Smooth muscle cell of bladder (primary cell): ENCODE data around the gene CALR. TPM values are rescaled to one million over a fixed set of nuclear protein-coding genes. Genes with fewer than 3 reads are reported as not detected.

Experiments
- total RNA-seq: library from RNA; depleted of rRNA; stranded (reverse); fragments of >200 nt; gene quantifications from 2 replicates; pipeline ENCODE4 v1.2.3, GENCODE V29; 2014

CALR gene
- total RNA-seq, result 2,199 and 2,490 TPM in 2 replicates

DNA sequence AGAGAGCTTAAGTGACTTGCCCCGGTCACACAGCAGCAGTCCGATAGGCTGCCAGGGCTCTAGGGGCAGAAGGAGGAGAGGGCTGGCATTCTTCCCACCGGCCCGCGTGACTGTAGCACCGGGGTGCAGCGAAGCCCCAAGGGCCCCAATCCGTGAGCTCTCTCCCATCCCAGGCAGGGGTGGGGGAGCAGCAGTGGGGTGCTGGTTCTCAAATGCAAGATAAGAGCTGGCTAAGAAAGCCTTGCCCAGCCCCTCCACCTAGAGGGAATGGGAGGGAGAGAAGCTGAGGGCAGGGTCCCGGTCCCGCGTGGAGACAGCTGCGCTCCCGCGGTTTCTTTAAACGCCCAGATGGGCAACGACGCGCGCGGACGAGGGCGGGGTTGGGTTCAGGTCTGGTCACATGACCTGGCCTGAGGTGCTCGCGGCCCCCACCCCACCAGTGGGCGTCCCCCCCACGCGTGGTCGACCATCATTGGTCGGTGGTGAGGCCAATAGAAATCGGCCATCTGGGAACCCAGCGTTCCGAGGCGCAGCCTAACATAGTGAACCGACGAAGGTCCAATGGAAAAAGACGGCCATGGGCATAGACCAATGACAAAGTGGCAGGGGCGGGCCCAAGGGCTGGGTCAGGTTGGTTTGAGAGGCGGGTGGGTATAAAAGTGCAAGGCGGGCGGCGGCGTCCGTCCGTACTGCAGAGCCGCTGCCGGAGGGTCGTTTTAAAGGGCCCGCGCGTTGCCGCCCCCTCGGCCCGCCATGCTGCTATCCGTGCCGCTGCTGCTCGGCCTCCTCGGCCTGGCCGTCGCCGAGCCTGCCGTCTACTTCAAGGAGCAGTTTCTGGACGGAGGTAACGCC lies at the start of gene CALR:
Gene CALR (plus strand): TSS at position 683 of the 852 bp plus-strand sequence. CDS start 71 bp downstream, at position 754.

DNA sequence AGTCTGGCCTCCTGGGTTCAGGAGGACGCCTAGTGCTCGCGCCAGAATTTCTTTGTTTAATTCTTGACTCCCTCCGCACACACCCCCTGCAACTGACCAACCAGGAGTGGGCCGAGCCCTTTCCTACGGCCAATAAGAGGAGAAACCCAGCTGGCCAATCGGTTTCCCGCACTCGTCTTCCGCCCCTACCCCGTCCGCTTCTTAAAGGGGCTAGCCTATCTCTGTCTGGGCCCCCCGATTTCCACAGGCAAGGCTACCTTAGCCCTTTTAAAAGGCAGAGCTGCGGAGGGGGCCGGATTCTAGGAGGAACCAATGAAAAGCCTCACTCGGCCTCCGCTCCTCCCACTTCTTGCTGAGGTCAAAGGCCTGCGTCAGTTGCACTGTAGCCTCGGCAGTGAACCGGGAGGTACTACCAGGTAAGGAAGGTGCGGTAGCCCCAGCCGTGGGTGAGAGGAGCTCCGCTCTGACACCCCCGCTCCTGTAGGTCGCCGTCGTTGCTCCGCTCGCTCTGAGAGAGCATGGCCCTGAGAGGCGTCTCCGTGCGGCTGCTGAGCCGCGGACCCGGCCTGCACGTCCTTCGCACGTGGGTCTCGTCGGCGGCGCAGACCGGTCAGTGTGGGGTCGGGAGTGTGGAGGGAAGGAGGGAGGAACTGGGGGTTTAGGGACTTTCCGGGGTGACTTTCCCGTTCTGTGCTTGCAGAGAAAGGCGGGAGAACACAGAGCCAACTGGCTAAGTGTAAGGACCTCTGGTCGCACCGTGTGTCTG lies 47.4 kb upstream of the CALR start, which contains the start of gene GCDH:
Gene GCDH (plus strand): TSS at position 374 of the 766 bp plus-strand sequence. CDS start 145 bp downstream, at position 519.

DNA sequence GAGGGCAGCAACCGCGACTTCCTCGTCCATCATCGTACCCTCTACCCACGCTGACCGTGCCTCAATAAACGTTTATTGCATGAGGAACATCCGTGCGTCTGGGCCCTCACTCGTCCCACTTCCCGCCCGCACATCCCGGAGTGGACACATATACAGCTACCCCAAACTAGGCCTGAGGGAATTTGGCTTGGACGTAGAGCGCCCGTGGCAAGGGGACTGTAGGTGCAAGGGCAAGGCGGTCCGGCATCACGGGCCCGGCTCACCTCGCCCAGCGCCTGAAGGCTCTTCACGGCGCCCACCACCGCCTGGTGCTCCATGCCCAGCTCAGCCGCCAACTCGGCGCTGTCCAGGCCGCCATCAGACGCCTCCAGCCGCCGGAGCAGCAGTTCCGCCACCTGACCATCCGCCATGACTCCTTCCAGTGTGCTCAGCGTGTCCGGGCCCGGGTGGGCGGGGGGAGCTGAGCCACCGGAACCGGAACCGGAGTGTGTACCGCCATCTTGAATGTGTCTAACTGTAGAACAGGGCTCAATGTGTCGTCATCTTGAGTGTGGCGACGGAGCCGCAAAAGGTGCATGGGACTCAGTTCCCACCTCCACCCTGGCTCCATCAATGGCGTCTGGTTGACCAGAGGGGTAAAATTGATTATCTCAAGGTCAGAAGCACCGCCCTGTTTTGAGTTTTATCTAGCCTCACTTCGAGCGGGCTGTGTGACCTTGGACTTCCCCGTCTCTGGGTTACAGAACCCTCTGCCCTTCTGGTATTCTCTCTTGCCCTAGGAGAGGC lies 4.9 kb upstream of the CALR start, which contains the start of gene FARSA:
Gene FARSA (minus strand): TSS at position 425 of the 786 bp plus-strand sequence. CDS start 15 bp downstream, at position 410.

DNA sequence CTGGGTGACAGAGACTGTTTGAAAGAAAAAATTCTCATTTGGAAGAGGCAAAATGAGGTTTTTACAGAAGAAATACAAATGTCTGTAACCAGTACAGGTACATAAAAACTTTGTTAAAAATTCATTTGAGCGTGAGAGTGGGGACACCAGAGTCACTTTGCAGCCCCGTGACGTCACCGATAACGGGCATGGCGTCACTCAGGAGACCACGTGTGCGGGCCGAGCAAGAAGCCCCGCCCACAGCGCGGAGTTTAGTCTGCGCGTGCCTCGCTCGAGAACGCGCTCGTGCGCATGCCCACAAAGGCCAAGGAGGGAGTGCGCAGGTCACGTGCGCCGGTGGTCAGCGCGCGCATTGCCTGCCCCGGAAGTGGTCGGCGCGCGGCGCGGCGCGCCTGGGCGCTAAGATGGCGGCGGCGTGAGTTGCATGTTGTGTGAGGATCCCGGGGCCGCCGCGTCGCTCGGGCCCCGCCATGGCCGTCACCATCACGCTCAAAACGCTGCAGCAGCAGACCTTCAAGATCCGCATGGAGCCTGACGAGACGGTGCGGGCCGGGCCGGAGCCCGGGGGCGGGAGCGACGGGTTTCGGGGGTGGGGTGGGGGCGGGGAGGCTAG lies 7.2 kb downstream of the CALR start, which contains the start of gene RAD23A:
Gene RAD23A (plus strand): TSS at position 384 of the 613 bp plus-strand sequence. CDS start 87 bp downstream, at position 471.

DNA sequence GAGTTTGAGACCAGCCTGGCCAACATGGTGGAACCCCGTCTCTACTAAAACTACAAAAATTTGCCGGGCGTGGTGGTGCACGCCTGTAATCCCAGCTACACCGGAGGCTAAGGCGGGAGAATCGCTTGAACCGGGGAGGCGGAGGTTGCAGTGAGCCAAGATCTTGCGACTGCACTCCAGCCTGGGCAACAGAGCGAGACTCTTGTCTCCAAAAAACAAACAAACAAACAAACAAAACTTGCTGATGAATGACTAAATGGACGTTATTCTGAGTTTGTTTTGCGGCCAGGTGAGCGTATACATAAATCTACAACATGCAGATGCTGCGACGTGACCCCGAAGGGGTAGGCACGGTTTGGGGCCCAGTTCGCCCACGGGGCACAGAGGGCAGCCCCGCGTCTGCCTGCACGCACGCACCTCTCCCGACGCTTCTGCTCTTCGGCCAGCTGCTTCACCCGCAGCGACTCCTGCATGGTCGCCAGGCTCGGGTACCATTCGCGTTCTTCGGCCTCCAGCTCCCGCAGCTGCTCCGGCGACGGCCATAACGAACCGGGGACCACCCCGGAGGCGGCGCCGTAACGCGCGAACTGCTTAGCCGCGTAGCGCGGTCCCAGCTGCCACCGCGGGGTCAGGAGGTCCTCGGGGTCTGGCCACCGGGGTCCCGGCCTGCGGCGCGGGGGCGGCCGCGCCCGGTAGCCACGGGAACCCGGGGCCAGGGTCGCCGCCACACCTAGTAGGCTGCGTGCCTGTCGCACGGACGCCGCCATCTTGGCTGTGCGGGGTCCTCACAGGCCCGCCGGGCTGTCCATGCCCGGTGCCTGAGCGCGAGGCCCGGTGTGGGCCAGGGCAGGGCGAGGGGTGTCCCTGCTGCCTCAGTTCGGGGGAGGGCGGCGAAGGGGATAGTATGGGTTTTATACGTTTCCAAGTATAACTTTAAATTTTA lies 18.3 kb downstream of the CALR start, which contains the start of gene GADD45GIP1:
Gene GADD45GIP1 (minus strand): TSS at position 778 of the 943 bp plus-strand sequence. CDS start 11 bp downstream, at position 767.

DNA sequence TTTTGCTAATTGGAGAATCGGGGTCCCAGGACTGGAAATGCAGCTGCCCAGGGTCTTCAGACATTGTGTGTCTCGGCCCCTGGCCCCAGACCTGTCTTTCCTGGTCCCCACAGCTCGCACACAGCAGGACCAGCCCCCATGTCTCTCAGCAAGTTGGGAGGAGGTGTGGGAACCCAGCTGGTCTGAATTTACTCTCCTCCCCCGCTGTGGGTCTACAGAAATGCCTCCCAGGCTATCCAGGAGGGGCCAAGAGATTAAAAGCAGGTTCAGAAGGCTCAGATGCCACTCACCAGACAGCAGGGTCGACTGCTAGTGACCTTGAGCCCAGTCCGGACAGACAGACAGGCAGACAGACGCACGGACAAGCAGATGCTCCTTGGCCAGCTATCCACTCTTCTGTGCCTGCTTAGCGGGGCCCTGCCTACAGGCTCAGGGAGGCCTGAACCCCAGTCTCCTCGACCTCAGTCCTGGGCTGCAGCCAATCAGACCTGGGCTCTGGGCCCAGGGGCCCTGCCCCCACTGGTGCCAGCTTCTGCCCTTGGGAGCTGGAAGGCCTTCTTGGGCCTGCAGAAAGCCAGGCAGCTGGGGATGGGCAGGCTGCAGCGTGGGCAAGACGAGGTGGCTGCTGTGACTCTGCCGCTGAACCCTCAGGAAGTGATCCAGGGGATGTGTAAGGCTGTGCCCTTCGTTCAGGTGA lies 31.0 kb downstream of the CALR start, which contains the start of gene DAND5:
Gene DAND5 (plus strand): TSS at position 285 of the 697 bp plus-strand sequence. CDS start 85 bp downstream, at position 370.

Other genes with a start within 250 kb of the CALR start
- 4.3 and 4.6 TPM in 2 replicates for gene FBXW9, start 242.0 kb upstream of the CALR start, total RNA-seq
- 19.8 and 27.3 TPM in 2 replicates for gene TNPO2, start 214.7 kb upstream of the CALR start, total RNA-seq
- gene TRIR, start 203.9 kb upstream of the CALR start, total RNA-seq, result 140 and 192 TPM in 2 replicates
- gene GET3, start 201.1 kb upstream of the CALR start, total RNA-seq, result 101 and 118 TPM in 2 replicates
- gene BEST2, start 186.8 kb upstream of the CALR start, total RNA-seq, result not detected in 2 replicates
- gene HOOK2, start 163.1 kb upstream of the CALR start, total RNA-seq, result 15.8 and 21.2 TPM in 2 replicates
- 61.4 and 83.8 TPM in 2 replicates for gene JUNB, start 147.1 kb upstream of the CALR start, total RNA-seq
- gene PRDX2, start 136.8 kb upstream of the CALR start, total RNA-seq, result 244 and 259 TPM in 2 replicates
- gene THSD8, start 136.5 kb upstream of the CALR start, total RNA-seq, result 0.46 TPM in 1 of 2 replicates, not detected in the other
- gene RNASEH2A, start 132.0 kb upstream of the CALR start, total RNA-seq, result 6.5 and 7.3 TPM in 2 replicates
- gene RTBDN, start 104.0 kb upstream of the CALR start, total RNA-seq, result not detected in 2 replicates
- 0.18 and 0.28 TPM in 2 replicates for gene MAST1, start 100.1 kb upstream of the CALR start, total RNA-seq
- 30.4 and 35.7 TPM in 2 replicates for gene DNASE2, start 57.2 kb upstream of the CALR start, total RNA-seq
- 0.09 TPM in 1 of 2 replicates, not detected in the other for gene KLF1, start 51.4 kb upstream of the CALR start, total RNA-seq
- 15.4 and 17.2 TPM in 2 replicates for gene GCDH, start 47.4 kb upstream of the CALR start, total RNA-seq
- 0.14 TPM in 1 of 2 replicates, not detected in the other for gene SYCE2, start 19.3 kb upstream of the CALR start, total RNA-seq
- gene FARSA, start 4.9 kb upstream of the CALR start, total RNA-seq, result 42.1 and 52.3 TPM in 2 replicates
- gene RAD23A, start 7.3 kb downstream of the CALR start, total RNA-seq, result 43.9 and 64.8 TPM in 2 replicates
- gene GADD45GIP1, start 18.6 kb downstream of the CALR start, total RNA-seq, result 25.8 and 30.0 TPM in 2 replicates
- gene DAND5, start 31.0 kb downstream of the CALR start, total RNA-seq, result not detected in 2 replicates
- 36.8 and 44.9 TPM in 2 replicates for gene NFIX, start 56.9 kb downstream of the CALR start, total RNA-seq
- 1.2 and 1.4 TPM in 2 replicates for gene LYL1, start 164.2 kb downstream of the CALR start, total RNA-seq
- 21.9 and 28.4 TPM in 2 replicates for gene TRMT1, start 178.1 kb downstream of the CALR start, total RNA-seq
- 27.7 and 38.6 TPM in 2 replicates for gene NACC1, start 179.7 kb downstream of the CALR start, total RNA-seq
- 67.1 and 81.0 TPM in 2 replicates for gene STX10, start 211.8 kb downstream of the CALR start, total RNA-seq
- 6.5 and 11.2 TPM in 2 replicates for gene IER2, start 211.8 kb downstream of the CALR start, total RNA-seq